K562 (cell line): ENCODE data around the gene EPHA4. TPM values are rescaled to one million over a fixed set of nuclear protein-coding genes. Genes with fewer than 3 reads are reported as not detected.
A peak's percentile ranks its signal among the peaks of the same experiment; 100 is the strongest.

Experiments used
- ATAC-seq: fragments of 200-7000 bp; cut with Tn5 transposase; 3 replicates; pipeline ENCODE4 v1.9.1; 2020; ENCODE audit warnings: moderate library complexity
- BruUV-seq: library from RNA; stranded (reverse); fragments of 400-500 nt; replicated peaks from 2 replicates; lab custom pipeline; 2021; lab: Mats Ljungman, UMichigan
- CTCF ChIA-PET: fragments of 300-600 bp; formaldehyde crosslinking; extraction: SDS; loops from one replicate; lab custom pipeline; 2021; ENCODE audit warnings: low intra/inter-chr PET ratio; lab: Yijun Ruan, JAX
- POLR2A ChIA-PET: fragments of 300-600, 350-650 bp; sonication (Branson Sonifier 250); formaldehyde crosslinking; extraction: SDS; loops from one replicate; lab custom pipeline; 2021; ENCODE audit warnings: antibody characterized with exemption, inconsistent platforms; lab: Yijun Ruan, JAX
- DNase-seq, 4 experiments: peaks; one replicate each; pipeline versions ENCODE4 v3.0.0 to v3.0.0-alpha.2; 2011 to 2018; ENCODE audit warnings: low spot score in 3 of 4, mixed read lengths in 3 of 4; ENCODE audit errors: extremely low read depth in 1 of 4
- FAIRE-seq: peaks from 2 replicates; lab custom pipeline; 2011; peaks lifted over from hg19 to GRCh38; lab: Jason Lieb, UNC
- H2AFZ ChIP-seq: 2 replicates; pipeline ENCODE4 v1.6.0; 2011; ENCODE audit warnings: low read depth, low read length, control low read depth, inconsistent platforms
- H3K27ac ChIP-seq: fragments of 200-600 bp; 3 replicates; pipeline ENCODE4 v1.8.0; 2011; ENCODE audit warnings: low read depth, mild to moderate bottlenecking, control low read depth, inconsistent platforms, low read length, moderate library complexity, mixed read lengths; ENCODE audit errors: extremely low read depth
- H3K27me3 ChIP-seq, 2 experiments: fragments of 300-600 bp in 1 of 2; 2 replicates in 1 of 2; 3 replicates in 1 of 2; pipeline versions ENCODE4 v1.6.0 to v1.8.0; 2011; ENCODE audit warnings: inconsistent platforms in 2 of 2, low read length in 2 of 2, mild to moderate bottlenecking in 1 of 2, mixed read lengths in 1 of 2, moderate library complexity in 1 of 2; ENCODE audit not compliant: control insufficient read depth in 2 of 2, insufficient read depth in 2 of 2
- H3K36me3 ChIP-seq: fragments of 300-600 bp; 3 replicates; pipeline ENCODE4 v1.8.0; 2011; ENCODE audit warnings: mild to moderate bottlenecking, low read length, inconsistent platforms; ENCODE audit not compliant: control insufficient read depth, insufficient read depth
- H3K4me1 ChIP-seq, 2 experiments: fragments of 200-600 bp in 1 of 2; replicated peaks in 1 of 2; 2 replicates in 1 of 2; 3 replicates in 1 of 2; pipeline versions ENCODE4 v1.5.1 to v1.8.0; 2011; ENCODE audit warnings: inconsistent platforms in 2 of 2, low read length in 2 of 2, mild to moderate bottlenecking in 1 of 2, mixed read lengths in 1 of 2, moderate library complexity in 1 of 2; ENCODE audit not compliant: control insufficient read depth in 2 of 2, insufficient read depth in 2 of 2
- H3K4me2 ChIP-seq: 2 replicates; pipeline ENCODE4 v1.6.1; 2011; ENCODE audit warnings: low read length, control low read depth, inconsistent platforms, mixed read lengths; ENCODE audit not compliant: insufficient read depth
- H3K4me3 ChIP-seq: fragments of 200-600 bp; sonication (generic), shearing (Covaris generic); 2 replicates; pipeline ENCODE4 v1.5.1; 2016; ENCODE audit warnings: control low read depth, inconsistent platforms
- H3K79me2 ChIP-seq: fragments of 200-600 bp; 3 replicates; pipeline ENCODE4 v1.8.0; 2011; ENCODE audit warnings: low read length, inconsistent platforms; ENCODE audit not compliant: control insufficient read depth, insufficient read depth
- H3K9ac ChIP-seq, 2 experiments: 2 replicates each; pipeline versions ENCODE4 v1.6.0 to v1.6.1; 2011; ENCODE audit warnings: low read depth in 2 of 2, low read length in 2 of 2, control low read depth in 1 of 2, inconsistent platforms in 1 of 2, mild to moderate bottlenecking in 1 of 2, mixed read lengths in 1 of 2; ENCODE audit not compliant: insufficient read depth in 1 of 2
- H3K9me1 ChIP-seq: one replicate; pipeline ENCODE4 v1.6.0; 2011; ENCODE audit warnings: inconsistent platforms, mild to moderate bottlenecking, low read length, moderate library complexity; ENCODE audit not compliant: control insufficient read depth, insufficient read depth
- H3K9me3 ChIP-seq: replicated peaks from 2 replicates; pipeline ENCODE4 v1.5.1; 2011; ENCODE audit warnings: low read depth, low read length, inconsistent platforms; ENCODE audit not compliant: control insufficient read depth, insufficient read depth
- H4K20me1 ChIP-seq: replicated peaks from 2 replicates; pipeline ENCODE4 v1.6.1; 2011; ENCODE audit warnings: low read length, inconsistent platforms, mixed read lengths; ENCODE audit not compliant: control insufficient read depth, insufficient read depth
- ATF3 ChIP-seq, 2 experiments: fragments of 450-650 bp in 1 of 2; sonication (generic) in 1 of 2; formaldehyde crosslinking in 1 of 2; IDR thresholded peaks in 1 of 2; conservative IDR thresholded peaks in 1 of 2; 2 replicates each; pipeline versions ENCODE4 v1.6.1 to v1.8.1; 2016 to 2023; ENCODE audit warnings: mild to moderate bottlenecking in 2 of 2, moderate library complexity in 2 of 2, inconsistent platforms in 1 of 2, missing genetic modification reagents in 1 of 2
- BRF2 ChIP-seq: IDR thresholded peaks from 3 replicates; pipeline ENCODE4 v1.6.1; 2011; ENCODE audit warnings: borderline replicate concordance, mild to moderate bottlenecking; ENCODE audit not compliant: insufficient read length, insufficient read depth
- GATAD2B ChIP-seq: fragments of 450-650 bp; IDR thresholded peaks from 2 replicates; pipeline ENCODE4 v1.6.1; 2017; ENCODE audit warnings: mild to moderate bottlenecking, borderline replicate concordance
- IRF9 ChIP-seq: fragments of 450-650 bp; IDR thresholded peaks from 2 replicates; pipeline ENCODE4 v1.6.1; 2016; ENCODE audit warnings: missing biosample characterization, missing genetic modification characterization
- NELFE ChIP-seq: IDR thresholded peaks from 2 replicates; pipeline ENCODE4 v1.6.1; 2011; ENCODE audit warnings: mild to moderate bottlenecking; ENCODE audit not compliant: insufficient read depth, insufficient read length
- PHB ChIP-seq: fragments of 250-450 bp; sonication (Bioruptor Pico); IDR thresholded peaks from 2 replicates; pipeline ENCODE4 v1.5.0; 2021
- RAD21 ChIP-seq, 2 experiments: fragments of 250-450 bp in 1 of 2; fragments of 450-650 bp in 1 of 2; sonication (Bioruptor Pico) in 1 of 2; formaldehyde crosslinking in 1 of 2; IDR thresholded peaks in 1 of 2; conservative IDR thresholded peaks in 1 of 2; 2 replicates each; pipeline versions ENCODE4 v1.4.0 to v1.8.0; 2020 to 2022; ENCODE audit warnings: mild to moderate bottlenecking in 2 of 2, moderate library complexity in 1 of 2
- SAP30 ChIP-seq: fragments of 200-600 bp; sonication (generic); IDR thresholded peaks from 2 replicates; pipeline ENCODE4 v1.6.1; 2012; ENCODE audit warnings: borderline replicate concordance, low read depth, mild to moderate bottlenecking, moderate library complexity, low read length, control low read depth, inconsistent platforms; ENCODE audit not compliant: insufficient read depth, poor library complexity, severe bottlenecking
- SMARCC2 ChIP-seq: fragments of 450-650 bp; IDR thresholded peaks from 2 replicates; pipeline ENCODE4 v1.6.1; 2017; ENCODE audit warnings: antibody characterized with exemption, moderate library complexity, mild to moderate bottlenecking, low read depth
- SRSF7 ChIP-seq: fragments of 200-400 bp; formaldehyde crosslinking; optimal IDR thresholded peaks from 2 replicates; pipeline ENCODE3; 2017; ENCODE audit warnings: mild to moderate bottlenecking, low read depth, low read length
- ZBTB9 ChIP-seq: fragments of 450-650 bp; formaldehyde crosslinking; IDR thresholded peaks from 2 replicates; pipeline ENCODE4 v1.4.0; 2020; ENCODE audit warnings: mild to moderate bottlenecking, moderate library complexity
- ZFP36 ChIP-seq: fragments of 150-350 bp; IDR thresholded peaks from 2 replicates; pipeline ENCODE4 v1.6.1; 2018; ENCODE audit warnings: low read length, low read depth; ENCODE audit not compliant: partially characterized antibody
- ZNF449 ChIP-seq: fragments of 250-450 bp; sonication (Bioruptor Pico); IDR thresholded peaks from 2 replicates; pipeline ENCODE4 v1.8.0; 2022; ENCODE audit warnings: moderate library complexity, mild to moderate bottlenecking, inconsistent platforms
- WGBS: fragments of 100-300 bp; shearing (Covaris generic); methylation state at CpG from one replicate; pipeline ENCODE4 v1.1.6; 2016; ENCODE audit warnings: low coverage, mixed read lengths; ENCODE audit not compliant: insufficient coverage; ENCODE audit errors: missing lambda C conversion rate; 5-methylcytosine and 5-hydroxymethylcytosine counted together
- in situ Hi-C: fragments of 300-500 bp; cut with MboI; formaldehyde crosslinking; loops from 4 replicates; pipeline ENCODE4 v1.15.0; 2018; ENCODE audit warnings: inconsistent platforms, mixed read lengths
- intact Hi-C: fragments of 100-400 bp; cut with micrococcal nuclease; formaldehyde crosslinking; loops from 2 replicates; pipeline ENCODE4 v1.14.2; 2022
- polyA plus RNA-seq, 8 experiments: library from polyadenylated mRNA; depleted of rRNA in 4 of 8; stranded (reverse) in 5 of 8; unstranded in 3 of 8; fragments of >200 nt; fragmentation: Nextera tagmentation in 2 of 8; fragmentation: Illumina TruSeq in 1 of 8; extraction: Ambion mirVana in 2 of 8; extraction: Trizol in 1 of 8; gene quantifications; 2 replicates each; pipeline versions ENCODE4 v1.2.1 to v1.2.3, GENCODE V29; 2011 to 2014; ENCODE audit warnings: inconsistent platforms in 1 of 8, missing spikeins in 1 of 8
- total RNA-seq, 7 experiments: library from RNA; depleted of rRNA in 6 of 7; stranded (reverse); fragments of >200 nt in 6 of 7; fragmentation: Illumina TruSeq in 2 of 7; extraction: Trizol in 2 of 7; gene quantifications; 2 replicates each; pipeline versions ENCODE4 v1.2.1 to v1.2.3, GENCODE V29; 2011 to 2021; ENCODE audit warnings: low replicate concordance in 1 of 7

Gene EPHA4
- total and polyA plus RNA-seq, 9 of the 15 experiments (the other 6 are each of a cell fraction or from before 2014, with no cell fraction given), result 0.07 to 0.09 (median 0.07) TPM; not detected in 6

- TF ChIP-seq ZFP36, result no peak
- TF ChIP-seq ATF3 (IDR thresholded peaks at IDR 0.05), result no peak
- no peak for TF ChIP-seq ATF3 (CRISPR knock-in tag; conservative IDR thresholded peaks at IDR 0.05)
- TF ChIP-seq PHB (CRISPR knock-in tag), result no peak
- TF ChIP-seq IRF9 (tag), result no peak
- TF ChIP-seq ZBTB9 (CRISPR knock-in tag), result no peak
- no peak for TF ChIP-seq SRSF7
Measured at GRCh38 chr2:221422516-221423209, 149.4 kb downstream of the EPHA4 start (continued).

GRCh38 chr2:221420245-221420644, 151.9 kb downstream of the EPHA4 start:
- in situ Hi-C loops (no loop called here), intact Hi-C loops (no loop called here)
- FAIRE-seq (no peak), DNase-seq (peak in 1 of 4 experiments; percentile 18), ATAC-seq (no peak)
- Histone ChIP-seq H3K79me2 (no peaks in the 10 kb centered on the region), H3K27me3 (no peaks in the 10 kb centered on the region), H3K27ac (0 out of 3 replicates have a peak overlapping the region, but pooled peaks have one; percentile 11), H3K9me3 (no peaks in the 10 kb centered on the region), H4K20me1 (no peaks in the 10 kb centered on the region), H3K4me2 (no peak overlapping the region), H3K4me1 (no peaks in the 10 kb centered on the region), H3K36me3 (no peaks in the 10 kb centered on the region), H3K9ac (no peak overlapping the region), H3K9me1 (no peaks in the 10 kb centered on the region), H2AFZ (no peak overlapping the region), H3K4me3 (no peak overlapping the region)
- POLR2A ChIA-PET, result no interaction called here
- WGBS, result 2% methylated on average over 7 of the region's 7 CpGs
- CTCF ChIA-PET, result no interaction called here
- no TSS peak for BruUV-seq
- no peak for TF ChIP-seq SMARCC2
- no peak for TF ChIP-seq NELFE
- no peak for TF ChIP-seq ZNF449 (CRISPR knock-in tag)
- TF ChIP-seq RAD21 (CRISPR knock-in tag; conservative IDR thresholded peaks at IDR 0.05 in 1 of 2, IDR thresholded peaks at IDR 0.05 in 1 of 2), result no peak
- TF ChIP-seq GATAD2B, result no peak
- no peak for TF ChIP-seq BRF2
- no peak for TF ChIP-seq SAP30
